HG03378 (cell line): Measurements from ENCODE around the gene RPL19.
"Not testable (repeated sequence)": the region's sequence is repeated elsewhere in the genome, so short reads cannot be mapped to it uniquely, and the experiment has no call there.

Experiments used
- ATAC-seq: cut with Tn5 transposase; IDR thresholded peaks from one replicate; pipeline ENCODE4 v1.9.1; 2021; ENCODE audit warnings: mild to moderate bottlenecking, moderate library complexity; ENCODE audit not compliant: unreplicated experiment

The RPL19 gene

DNA sequence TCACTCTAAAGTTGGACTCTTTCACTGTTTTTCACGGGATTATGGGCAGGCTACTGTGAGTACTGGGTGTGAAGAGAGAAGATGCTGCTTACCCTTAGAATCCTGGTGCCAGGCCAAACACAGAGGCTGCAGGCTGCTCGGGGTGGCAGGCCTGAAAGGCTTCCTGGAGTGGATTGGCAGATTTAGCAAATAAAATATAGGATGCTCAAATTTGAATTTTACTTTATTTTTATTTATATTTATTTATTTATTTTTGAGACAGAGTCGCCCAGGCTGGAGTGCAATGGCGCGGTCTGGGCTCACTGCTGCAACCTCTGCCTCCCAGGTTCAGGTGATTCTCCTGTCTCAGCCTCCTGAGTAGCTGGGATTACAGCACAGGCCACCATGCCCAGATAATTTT lies 40.5 kb downstream of the RPL19 start:
- ATAC-seq, result no peak

DNA sequence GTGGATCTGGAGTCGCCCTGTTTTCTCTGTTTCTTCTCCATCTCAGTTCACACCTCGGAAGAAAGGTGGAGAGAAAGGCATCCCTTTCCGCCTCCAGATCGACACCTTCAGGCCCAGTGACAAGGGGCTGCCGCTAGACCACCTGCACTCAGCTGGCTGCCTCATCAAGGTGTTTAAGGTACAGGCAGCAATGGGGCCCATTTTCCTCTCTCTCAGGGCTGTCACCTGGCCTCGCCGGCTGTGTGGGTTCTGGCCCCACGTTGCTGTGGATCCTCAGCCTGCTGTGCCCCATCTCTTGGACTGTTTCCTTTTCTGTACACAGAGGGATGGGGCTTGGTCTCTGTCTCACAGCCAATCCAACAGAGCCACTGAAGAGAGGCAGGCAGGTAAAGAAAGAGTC lies 43.1 kb downstream of the RPL19 start:
- no peak for ATAC-seq

DNA sequence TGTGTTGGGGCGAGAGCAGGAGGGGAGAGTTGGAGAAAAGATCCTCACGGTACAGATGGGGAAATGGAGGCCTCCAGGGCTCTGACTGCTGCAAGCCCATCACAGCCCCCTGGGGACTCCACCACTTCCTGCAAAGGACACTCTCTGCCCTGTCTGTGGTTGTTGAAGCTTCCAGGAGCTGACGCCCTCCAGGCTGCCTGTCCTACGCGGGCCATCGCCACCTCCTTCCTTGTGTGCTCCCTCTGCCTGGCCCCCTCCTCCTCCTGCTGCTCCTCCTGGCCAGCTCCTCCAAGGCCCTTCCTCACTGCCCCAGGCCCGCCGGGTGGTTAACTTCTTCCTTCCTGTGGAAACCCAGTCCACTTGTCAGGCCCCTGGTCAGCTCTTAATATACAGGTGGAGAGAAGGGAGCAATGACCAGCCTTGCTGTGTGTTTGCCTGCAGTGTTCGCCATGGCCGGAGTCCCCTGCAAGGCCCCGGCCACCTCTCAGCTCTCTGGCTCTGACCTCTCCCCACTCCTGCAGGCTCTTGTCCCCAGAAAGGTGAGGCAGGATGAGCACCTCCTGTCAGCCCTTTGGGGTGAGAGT lies 44.0 kb downstream of the RPL19 start:
- no peak for ATAC-seq

DNA sequence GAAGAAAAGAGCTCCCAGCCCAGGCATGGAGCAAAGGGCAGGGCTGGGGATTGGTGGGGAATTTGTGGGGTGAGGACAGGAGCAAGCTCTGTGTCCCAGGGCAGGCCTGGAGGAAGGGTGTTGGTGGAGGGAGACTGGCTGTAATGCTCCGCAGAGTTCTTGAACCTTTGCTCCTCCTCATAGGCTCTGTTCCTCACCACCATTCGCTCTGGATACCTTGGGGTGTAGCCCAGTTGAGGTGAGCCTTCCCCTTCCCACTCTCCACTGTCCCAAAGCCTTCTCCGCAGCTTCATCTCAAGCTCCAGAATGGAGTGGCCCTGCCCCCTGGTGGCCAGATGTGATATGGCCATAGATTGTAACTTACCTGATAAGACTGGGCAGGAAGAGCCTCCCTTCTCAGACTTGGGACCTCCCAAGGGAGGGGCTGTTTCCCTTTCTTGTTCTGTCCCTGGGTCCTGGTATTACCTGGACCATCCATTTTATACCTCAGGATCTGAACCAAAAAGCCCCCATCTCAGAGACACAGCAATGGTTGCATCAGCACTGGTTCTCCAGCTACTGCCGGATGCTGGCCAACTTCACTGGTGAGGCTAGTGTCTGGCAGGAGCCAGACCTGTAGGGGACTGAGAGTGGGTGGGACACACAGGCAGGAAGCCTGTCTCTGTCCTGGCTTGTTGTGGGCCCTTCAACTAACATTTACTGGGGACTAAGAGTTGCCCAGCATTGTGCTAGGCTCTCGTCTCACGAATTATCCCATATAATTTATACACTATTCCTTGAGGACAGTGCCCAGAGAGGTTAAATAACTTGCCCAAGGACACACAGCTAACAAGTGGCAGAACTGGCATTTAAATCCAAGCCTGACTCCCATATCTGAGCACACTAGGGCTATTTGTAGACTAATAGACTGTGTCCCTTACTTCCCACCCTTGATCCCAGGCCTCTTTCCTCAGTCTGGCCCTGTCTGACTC lies 44.8 kb downstream of the RPL19 start:
- ATAC-seq, result peak; percentile 62

DNA sequence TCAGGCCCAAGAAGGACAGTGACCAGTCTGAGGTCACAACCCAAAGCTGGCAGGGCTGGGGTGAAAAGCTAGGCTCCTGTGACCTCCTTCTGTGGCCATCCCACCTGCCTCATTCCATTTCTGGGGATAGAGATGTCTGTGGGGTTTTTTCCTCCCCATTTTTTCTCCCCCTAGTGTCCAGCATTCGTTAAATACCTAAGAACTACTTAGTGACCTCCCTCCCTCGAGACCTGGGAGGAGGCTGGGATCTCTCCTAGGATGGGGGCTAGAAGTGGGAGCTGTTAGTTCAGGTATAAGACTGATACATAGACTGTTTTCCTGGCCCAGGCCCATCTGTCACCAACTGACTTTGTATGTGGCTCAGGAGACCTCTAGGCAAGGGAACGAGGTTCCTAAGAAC lies 46.2 kb downstream of the RPL19 start:
- ATAC-seq, result no peak

DNA sequence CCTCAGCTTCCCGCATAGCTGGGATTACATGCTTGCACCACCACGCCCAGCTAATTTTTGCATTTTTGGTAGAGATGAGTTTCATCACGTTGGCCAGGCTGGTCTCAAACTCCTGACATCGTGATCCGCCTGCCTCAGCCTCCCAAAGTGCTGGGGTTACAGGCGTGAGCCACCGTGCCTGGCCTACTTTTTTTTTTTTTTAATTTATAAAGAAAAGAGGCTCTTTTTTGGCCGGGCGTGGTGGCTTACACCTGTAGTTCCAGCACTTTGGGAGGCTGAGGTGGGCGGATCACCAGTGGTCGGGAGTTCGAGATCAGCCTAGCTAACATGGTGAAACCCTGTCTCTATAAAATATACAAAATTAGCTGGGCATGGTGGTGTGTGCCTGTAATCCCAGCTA lies 50.0 kb downstream of the RPL19 start:
- not testable (repeated sequence) for ATAC-seq

DNA sequence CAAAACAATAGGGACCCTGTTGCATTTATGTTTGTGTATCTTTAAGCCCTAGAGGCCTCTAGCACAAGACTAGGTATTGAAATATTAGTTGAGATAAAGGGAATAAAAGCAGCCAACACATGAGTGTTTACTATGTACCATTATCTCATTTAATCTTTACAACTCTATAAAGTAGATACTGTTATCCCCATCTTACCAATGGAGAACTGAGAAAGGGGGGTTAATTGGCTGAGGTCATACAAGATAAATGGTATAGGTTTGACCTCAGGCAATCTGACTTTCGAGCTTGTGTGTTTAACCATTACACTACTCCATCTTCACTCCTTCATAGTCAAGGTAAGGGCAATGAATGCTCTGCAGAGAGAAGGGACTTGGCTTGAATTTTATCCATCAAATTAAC lies 51.9 kb downstream of the RPL19 start:
- no peak for ATAC-seq

DNA sequence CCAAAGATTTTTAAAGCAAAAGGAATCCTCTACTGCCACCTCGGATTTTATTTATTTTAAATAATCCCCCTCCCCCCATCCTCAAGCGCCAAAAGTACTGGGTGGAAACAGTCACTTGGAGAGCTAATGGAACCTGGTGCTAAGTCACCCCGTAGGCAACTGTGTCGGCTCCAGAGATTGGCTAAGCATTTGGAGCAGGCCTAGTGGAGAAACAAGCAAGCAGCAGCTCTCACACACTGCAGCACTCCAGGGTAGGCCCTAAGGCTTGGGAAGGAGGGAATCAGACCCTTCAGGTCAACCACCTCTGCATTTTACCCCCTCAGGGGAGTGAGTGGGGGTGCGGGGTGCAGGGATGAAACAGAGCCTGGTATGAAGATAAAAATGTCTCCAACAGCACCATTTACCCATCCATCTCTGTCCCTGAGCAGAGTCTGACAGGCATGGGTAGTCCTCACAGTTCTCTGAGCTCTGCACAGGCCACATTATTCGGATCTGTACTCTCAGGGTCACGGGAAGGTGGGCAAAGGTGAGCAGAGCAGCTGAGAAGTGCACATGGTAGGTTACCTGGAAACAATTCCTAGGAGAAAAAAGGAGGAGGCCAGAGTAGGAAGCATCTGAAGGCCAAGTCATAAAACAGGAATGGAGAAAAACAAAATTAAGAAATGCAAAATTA lies 52.8 kb downstream of the RPL19 start:
- ATAC-seq, result no peak
